DOHH2 (cell line): ENCODE results near the gene PARG.

ENCODE experiments used
- H3F3A ChIP-seq: fragments of 200-600 bp; sonication (generic), shearing (Covaris generic); 2 replicates; pipeline ENCODE4 v1.6.0; 2016; ENCODE audit warnings: antibody characterized with exemption, mild to moderate bottlenecking; ENCODE audit not compliant: control insufficient read depth, insufficient read depth
- H3K27ac ChIP-seq: fragments of 200-600 bp; sonication (generic); 2 replicates; pipeline ENCODE4 v1.5.1; 2014; ENCODE audit warnings: low read depth, mild to moderate bottlenecking, low read length, moderate library complexity
- H3K27me3 ChIP-seq: fragments of 200-600 bp; sonication (generic); 2 replicates; pipeline ENCODE4 v1.6.1; 2014; ENCODE audit warnings: mild to moderate bottlenecking, low read length, mixed read lengths; ENCODE audit not compliant: control insufficient read depth
- H3K36me3 ChIP-seq: fragments of 200-600 bp; sonication (generic); 2 replicates; pipeline ENCODE4 v1.6.1; 2014; ENCODE audit warnings: mild to moderate bottlenecking, low read length, moderate library complexity, mixed read lengths; ENCODE audit not compliant: control insufficient read depth
- H3K4me1 ChIP-seq: fragments of 200-600 bp; sonication (generic); 2 replicates; pipeline ENCODE4 v1.6.1; 2014; ENCODE audit warnings: mild to moderate bottlenecking, low read length, mixed read lengths; ENCODE audit not compliant: control insufficient read depth
- H3K4me2 ChIP-seq: fragments of 200-600 bp; sonication (generic); 2 replicates; pipeline ENCODE4 v1.6.0; 2014; ENCODE audit warnings: mild to moderate bottlenecking, low read length, moderate library complexity
- H3K4me3 ChIP-seq: fragments of 200-600 bp; sonication (generic); 2 replicates; pipeline ENCODE4 v1.5.1; 2014; ENCODE audit warnings: mild to moderate bottlenecking, low read length, mixed read lengths
- H3K79me2 ChIP-seq: fragments of 200-600 bp; sonication (generic); 2 replicates; pipeline ENCODE4 v1.6.1; 2014; ENCODE audit warnings: mild to moderate bottlenecking, low read length, mixed read lengths; ENCODE audit not compliant: control insufficient read depth
- H3K9me2 ChIP-seq: fragments of 200-600 bp; sonication (generic); replicated peaks from 2 replicates; pipeline ENCODE4 v1.6.1; 2014; ENCODE audit warnings: mild to moderate bottlenecking, low read length, mixed read lengths; ENCODE audit not compliant: control insufficient read depth
- H3K9me3 ChIP-seq: fragments of 200-600 bp; sonication (generic); 2 replicates; pipeline ENCODE4 v1.6.1; 2014; ENCODE audit warnings: antibody characterized with exemption, low read length, mixed read lengths; ENCODE audit not compliant: control insufficient read depth, insufficient read depth
- H4K20me1 ChIP-seq: fragments of 200-600 bp; sonication (generic); 2 replicates; pipeline ENCODE4 v1.6.0; 2014; ENCODE audit warnings: low read depth, mild to moderate bottlenecking, antibody characterized with exemption, low read length, moderate library complexity; ENCODE audit not compliant: control insufficient read depth, insufficient read depth
- EZH2phosphoT487 ChIP-seq: fragments of 200-600 bp; sonication (generic); IDR thresholded peaks from 2 replicates; pipeline ENCODE4 v1.6.1; 2017; ENCODE audit warnings: borderline replicate concordance, mild to moderate bottlenecking, antibody characterized with exemption, low read length, moderate library complexity, mixed read lengths
- TF ChIP-seq, protein P1 (sequence below): fragments of 200-600 bp; sonication (generic); IDR thresholded peaks from one replicate; pipeline ENCODE4 v1.5.1; 2014; ENCODE audit warnings: antibody characterized with exemption, mild to moderate bottlenecking, low read depth, low read length; ENCODE audit not compliant: poor library complexity, severe bottlenecking

Gene PARG

DNA sequence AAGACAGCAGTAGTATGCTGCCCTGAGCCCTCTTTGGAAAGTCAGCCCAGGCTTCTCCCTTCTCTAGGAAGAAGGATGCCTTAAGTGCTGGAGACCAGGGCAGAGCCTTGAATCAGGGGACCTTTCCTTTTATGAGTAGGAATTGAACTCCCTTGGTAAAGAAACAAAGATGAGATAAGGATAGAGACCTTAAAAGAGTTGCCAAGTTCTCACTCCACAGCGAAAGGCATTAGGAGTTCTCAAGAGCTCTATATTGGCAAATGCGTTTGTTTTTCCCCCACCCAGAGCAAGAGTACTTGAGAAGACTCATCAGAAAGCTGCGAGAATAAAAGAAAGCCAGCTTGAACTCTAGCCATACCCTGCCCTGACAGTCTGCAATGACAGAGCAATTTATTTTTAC is 106.9 kb downstream of the PARG start:
- H3K36me3 ChIP-seq, result peaks cover 34% of the 10 kb centered on the region

DNA sequence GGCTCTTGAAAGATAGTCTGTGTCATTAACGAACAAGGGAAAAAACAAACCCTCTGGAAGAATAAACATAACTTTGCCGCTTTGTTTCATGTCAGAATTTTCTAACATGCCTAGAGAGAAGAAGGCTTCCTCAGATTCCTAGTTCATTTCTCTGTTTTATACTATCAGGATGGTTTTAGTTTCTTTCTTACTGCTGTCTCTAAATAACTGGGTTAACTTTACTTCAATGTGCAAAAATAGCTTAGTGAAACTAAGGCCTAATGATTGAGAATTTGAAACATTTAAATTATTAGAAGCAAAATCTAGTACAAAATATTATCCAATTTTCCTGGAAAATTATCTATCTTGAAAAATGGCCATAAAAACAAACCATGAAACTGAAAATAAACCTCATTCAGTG is 107.6 kb downstream of the PARG start:
- Histone ChIP-seq H3K27ac (no peak overlapping the region), H3K4me1 (no peaks in the 10 kb centered on the region), H3F3A (no peaks in the 10 kb centered on the region), H3K9me2 (no peaks in the 10 kb centered on the region), H4K20me1 (no peaks in the 10 kb centered on the region), H3K36me3 (peaks cover 27% of the 10 kb centered on the region), H3K27me3 (no peaks in the 10 kb centered on the region), H3K4me2 (no peak overlapping the region), H3K4me3 (no peak overlapping the region), H3K79me2 (no peaks in the 10 kb centered on the region), H3K9me3 (no peaks in the 10 kb centered on the region)
- TF ChIP-seq EZH2phosphoT487, result no peak
- TF ChIP-seq, protein P1, sequence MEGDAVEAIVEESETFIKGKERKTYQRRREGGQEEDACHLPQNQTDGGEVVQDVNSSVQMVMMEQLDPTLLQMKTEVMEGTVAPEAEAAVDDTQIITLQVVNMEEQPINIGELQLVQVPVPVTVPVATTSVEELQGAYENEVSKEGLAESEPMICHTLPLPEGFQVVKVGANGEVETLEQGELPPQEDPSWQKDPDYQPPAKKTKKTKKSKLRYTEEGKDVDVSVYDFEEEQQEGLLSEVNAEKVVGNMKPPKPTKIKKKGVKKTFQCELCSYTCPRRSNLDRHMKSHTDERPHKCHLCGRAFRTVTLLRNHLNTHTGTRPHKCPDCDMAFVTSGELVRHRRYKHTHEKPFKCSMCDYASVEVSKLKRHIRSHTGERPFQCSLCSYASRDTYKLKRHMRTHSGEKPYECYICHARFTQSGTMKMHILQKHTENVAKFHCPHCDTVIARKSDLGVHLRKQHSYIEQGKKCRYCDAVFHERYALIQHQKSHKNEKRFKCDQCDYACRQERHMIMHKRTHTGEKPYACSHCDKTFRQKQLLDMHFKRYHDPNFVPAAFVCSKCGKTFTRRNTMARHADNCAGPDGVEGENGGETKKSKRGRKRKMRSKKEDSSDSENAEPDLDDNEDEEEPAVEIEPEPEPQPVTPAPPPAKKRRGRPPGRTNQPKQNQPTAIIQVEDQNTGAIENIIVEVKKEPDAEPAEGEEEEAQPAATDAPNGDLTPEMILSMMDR, result no peak

More for the DNA sequence above, 106.9 kb downstream of the PARG start:
- Histone ChIP-seq H3K79me2 (no peaks in the 10 kb centered on the region), H3K27ac (no peak overlapping the region), H4K20me1 (no peaks in the 10 kb centered on the region), H3K9me2 (no peaks in the 10 kb centered on the region), H3K27me3 (no peaks in the 10 kb centered on the region), H3K4me3 (no peak overlapping the region), H3F3A (no peaks in the 10 kb centered on the region), H3K4me2 (no peak overlapping the region), H3K9me3 (no peaks in the 10 kb centered on the region), H3K4me1 (no peaks in the 10 kb centered on the region)
- TF ChIP-seq EZH2phosphoT487, result no peak
- TF ChIP-seq, protein P1, result no peak

DNA sequence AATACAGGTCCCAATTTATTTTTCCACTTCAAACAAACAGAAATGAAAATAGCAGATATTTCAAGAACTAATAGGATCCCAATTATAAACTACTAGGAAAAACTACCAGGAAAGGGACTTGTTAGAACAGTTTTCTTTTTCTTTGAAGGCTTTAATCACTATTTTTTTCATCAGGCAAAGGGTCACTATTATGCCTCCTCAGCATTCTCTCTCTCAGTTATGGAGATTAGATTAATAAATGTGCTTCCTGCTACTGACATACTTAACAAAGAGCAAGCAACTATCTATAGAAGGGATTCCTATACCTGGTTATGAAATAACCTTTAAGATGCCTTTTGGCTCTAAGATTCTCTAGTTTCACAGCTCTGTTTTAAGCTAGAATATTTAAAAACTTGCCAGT is 108.7 kb downstream of the PARG start:
- H3K79me2 ChIP-seq, result no peaks in the 10 kb centered on the region
- no peaks in the 10 kb centered on the region for H4K20me1 ChIP-seq
- no peak overlapping the region for H3K27ac ChIP-seq
- H3K4me2 ChIP-seq, result no peak overlapping the region
- no peaks in the 10 kb centered on the region for H3K9me2 ChIP-seq
- H3F3A ChIP-seq, result no peaks in the 10 kb centered on the region
- no peak for TF ChIP-seq EZH2phosphoT487
- TF ChIP-seq, protein P1, result no peak
- H3K36me3 ChIP-seq, result peaks cover 24% of the 10 kb centered on the region
- no peaks in the 10 kb centered on the region for H3K4me1 ChIP-seq
- no peaks in the 10 kb centered on the region for H3K9me3 ChIP-seq
- H3K27me3 ChIP-seq, result no peaks in the 10 kb centered on the region
- H3K4me3 ChIP-seq, result no peak overlapping the region
